GM21529 (cell line): ENCODE measurements around the gene TLR4.

Experiments used
- ATAC-seq: cut with Tn5 transposase; IDR thresholded peaks from one replicate; pipeline ENCODE4 v1.9.1; 2021; ENCODE audit not compliant: unreplicated experiment

Gene TLR4

DNA sequence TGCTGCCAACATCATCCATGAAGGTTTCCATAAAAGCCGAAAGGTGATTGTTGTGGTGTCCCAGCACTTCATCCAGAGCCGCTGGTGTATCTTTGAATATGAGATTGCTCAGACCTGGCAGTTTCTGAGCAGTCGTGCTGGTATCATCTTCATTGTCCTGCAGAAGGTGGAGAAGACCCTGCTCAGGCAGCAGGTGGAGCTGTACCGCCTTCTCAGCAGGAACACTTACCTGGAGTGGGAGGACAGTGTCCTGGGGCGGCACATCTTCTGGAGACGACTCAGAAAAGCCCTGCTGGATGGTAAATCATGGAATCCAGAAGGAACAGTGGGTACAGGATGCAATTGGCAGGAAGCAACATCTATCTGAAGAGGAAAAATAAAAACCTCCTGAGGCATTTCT lies 10.1 kb downstream of the TLR4 start:
- ATAC-seq, result no peak

DNA sequence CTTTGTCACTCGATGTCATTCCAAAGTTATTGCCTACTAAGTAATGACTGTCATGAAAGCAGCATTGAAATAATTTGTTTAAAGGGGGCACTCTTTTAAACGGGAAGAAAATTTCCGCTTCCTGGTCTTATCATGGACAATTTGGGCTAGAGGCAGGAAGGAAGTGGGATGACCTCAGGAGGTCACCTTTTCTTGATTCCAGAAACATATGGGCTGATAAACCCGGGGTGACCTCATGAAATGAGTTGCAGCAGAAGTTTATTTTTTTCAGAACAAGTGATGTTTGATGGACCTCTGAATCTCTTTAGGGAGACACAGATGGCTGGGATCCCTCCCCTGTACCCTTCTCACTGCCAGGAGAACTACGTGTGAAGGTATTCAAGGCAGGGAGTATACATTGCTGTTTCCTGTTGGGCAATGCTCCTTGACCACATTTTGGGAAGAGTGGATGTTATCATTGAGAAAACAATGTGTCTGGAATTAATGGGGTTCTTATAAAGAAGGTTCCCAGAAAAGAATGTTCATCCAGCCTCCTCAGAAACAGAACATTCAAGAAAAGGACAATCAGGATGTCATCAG lies 11.3 kb downstream of the TLR4 start:
- ATAC-seq, result no peak

DNA sequence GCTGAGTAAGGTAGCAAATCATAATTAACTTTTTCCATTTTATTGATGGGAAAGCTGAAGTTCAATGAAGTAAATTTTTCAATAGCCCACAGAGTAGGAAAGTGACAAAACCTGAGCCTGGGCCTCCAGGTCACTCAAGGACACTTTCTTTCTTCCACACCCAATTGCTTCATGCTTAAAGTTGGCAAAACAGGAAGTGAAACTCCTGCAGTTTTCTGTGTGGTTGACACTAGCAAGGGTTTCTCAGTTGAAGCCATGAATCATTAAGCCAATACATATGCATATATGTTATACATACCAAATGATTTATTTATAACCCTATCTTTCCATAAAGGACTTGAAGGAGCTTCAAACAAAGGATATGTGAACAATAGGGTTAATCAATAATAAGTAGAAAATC lies 13.9 kb downstream of the TLR4 start:
- ATAC-seq, result peak; percentile 99

DNA sequence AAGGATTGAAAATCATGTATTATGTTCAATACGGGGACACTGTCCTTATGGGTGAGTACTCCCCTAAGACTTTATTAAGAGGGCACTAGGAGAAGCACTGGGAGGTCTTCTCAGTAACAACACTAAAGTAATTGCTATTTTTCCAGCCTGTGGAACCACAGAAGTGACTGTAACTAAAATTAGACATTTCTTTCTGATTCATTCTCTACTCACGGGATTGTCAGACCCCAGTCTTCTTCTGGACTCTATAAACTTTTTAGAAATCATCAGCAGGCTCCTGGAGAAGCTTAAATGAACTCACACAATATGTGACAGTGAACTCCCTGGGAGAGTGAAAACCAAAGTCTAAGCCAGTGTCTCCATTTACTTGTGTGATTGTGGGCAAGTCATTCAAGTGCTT lies 14.5 kb downstream of the TLR4 start:
- no peak for ATAC-seq

DNA sequence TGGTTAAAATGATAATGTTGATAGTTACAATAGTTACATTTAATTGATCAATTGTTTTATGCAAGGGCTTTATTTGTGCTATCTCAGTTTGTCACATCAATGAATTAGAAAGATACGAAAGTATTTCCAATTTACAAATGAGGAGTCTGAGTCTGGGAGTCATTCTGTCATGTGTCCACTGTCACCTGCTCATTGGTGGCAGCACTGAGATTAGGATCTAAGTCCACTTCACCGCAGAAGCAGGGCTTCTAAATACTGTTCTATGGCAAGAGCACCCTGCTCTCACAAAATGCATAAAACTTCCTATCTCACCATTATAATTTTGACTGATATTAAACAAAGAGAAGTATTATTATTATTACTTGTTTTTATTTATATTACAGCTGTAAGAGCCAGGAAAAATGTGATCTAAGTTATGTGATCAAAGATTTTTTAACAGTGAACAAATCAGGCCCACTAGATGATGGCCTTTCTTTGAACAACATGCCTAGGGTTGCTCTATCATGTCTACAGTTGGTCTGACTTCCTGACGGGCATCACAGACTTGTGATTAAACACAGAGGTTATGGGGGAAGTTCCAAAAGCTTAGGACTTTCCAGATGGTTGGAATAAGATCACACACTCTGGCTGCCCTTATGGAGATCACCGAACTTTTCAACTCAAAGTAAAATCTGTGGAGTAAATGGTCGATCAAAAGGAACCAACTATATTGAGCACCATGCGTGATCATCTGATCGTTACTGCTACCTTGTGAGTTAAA lies 15.1 kb downstream of the TLR4 start:
- no peak for ATAC-seq

DNA sequence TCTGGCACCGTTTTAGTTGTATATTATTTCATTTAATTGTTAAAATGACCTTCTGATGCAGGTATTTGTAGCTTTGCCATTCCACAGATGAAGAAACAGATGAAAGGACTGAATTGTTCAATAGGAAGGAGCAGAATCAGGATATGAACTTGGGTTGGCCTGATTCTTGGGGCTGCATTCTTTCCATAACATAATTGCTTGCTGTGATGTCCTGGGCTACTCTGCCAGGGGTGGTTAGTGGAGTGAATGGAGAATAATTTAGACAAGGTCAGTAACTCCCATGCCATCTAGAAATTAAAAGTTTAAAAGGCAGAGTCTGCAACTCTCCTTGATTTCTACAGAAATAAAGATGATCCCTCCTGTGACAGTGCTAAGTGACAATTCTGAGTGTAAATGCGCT lies 15.9 kb downstream of the TLR4 start:
- no peak for ATAC-seq

DNA sequence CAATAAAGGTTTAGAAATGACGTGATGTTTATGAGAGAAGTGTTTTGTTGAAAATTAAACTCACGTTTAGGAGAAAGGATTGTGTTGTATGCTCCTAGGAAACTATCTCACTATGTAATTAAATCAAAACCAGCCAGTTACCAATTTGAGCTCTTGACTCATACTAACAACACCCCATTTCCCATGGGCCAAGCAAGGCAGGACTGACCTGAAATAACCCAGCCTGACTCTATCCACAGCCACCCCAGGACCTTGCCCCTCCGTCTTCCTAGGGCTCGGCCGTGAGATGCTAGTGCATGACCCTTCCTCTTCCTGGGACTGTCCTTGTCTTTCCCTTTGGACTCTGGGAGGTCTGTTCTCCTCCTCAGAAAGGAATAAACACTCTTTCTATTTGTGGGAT lies 16.4 kb downstream of the TLR4 start:
- no peak for ATAC-seq

DNA sequence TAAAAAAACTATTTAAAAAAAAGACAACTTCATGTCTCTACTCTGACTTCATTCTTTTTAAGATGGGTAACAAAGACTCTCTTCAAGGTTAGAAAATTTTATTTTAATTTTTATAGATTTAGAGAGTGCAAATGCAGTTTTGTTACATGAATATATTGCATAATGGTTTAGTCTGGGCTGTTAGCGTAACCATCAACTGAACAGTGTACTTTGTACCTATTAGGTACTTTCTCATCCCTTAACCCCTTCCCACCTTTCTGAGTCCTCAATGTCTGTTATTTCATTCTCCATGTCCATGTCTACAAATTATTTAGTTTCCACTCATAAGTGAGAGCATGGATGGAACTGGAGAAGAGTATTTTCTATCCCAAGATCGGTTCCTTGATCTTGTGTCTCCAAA lies 16.8 kb downstream of the TLR4 start:
- ATAC-seq, result no peak

DNA sequence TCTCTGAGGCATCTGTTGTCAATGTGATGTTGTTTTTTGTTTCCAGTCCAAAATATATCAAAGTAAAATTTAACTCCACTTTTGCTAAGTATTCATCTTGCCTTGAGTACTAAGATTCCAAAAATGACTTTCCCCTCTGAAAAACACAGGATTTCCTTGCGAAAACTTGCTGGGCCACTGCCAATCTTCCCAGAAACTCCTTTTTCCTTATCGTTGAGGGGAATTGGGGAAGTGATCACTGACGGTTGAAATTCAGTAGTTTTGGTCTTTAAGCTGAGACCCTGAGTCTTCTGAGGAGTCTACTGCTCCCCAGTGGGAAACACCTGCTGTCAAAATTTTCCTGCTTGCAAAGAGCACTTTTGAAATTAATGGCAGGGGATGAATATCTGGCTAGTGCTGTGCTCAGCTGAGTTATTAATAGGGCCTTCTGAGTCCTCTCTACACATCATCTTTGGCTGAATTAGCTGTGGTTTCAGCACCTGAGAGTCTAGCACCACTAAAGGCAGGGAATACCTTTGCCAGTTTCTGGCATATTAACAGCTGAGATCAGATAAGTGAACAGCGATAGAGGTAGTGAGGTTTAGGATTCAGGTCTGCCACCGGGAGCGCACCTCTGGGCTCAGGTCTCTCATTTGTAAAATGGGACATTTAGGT lies 18.0 kb downstream of the TLR4 start:
- ATAC-seq, result no peak

DNA sequence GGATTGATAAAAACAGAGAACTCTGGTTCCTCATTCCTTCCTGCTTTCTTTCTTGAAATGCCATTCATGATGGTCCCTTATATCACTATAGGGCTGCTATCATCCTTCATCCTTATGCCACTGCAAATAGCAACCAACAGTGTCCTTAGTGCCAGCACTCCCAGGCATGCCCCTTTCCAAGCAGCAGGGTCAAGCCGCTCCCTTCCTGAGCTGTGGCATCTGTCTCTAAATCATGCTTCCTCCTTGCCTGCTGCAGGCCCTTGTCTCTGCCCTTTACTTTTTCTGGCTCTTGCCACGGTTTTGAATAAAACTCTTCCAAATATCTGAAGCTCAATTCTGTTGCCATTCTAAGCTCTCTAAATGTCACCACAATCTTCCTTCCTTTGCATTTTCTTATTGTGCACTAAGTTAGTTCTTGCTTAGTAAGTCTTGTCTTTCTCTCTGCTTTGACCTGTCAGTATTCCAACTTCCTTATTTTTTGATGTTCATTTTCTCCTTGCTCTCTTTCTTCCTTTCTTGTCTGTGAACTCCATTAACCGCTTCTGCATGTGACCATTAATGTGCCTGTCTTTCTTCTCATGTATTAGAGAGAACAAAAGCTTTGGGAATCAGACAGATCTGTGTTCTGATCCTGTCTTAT lies 19.9 kb downstream of the TLR4 start:
- no peak for ATAC-seq

DNA sequence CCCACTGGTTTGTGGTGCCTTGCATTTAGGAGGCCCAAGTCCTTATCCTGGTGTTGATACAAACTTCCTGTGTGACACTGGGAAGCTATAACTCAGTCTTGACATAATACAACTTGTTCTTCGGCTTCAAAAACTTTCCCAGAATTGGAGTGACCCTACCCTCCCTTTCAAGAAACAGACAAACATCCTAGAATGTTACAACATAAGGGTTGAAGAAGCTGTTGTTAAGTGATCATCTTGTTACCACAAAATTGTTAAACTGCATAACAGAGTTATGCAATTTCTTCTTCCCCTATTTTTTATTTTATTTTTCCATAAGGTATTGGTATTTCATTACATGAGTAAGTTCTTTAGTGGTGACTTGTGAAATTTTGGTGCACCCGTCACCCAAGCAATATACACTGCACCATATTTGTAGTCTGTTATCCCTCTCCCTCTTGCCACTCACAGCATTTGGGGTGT lies 21.3 kb downstream of the TLR4 start:
- ATAC-seq, result no peak

DNA sequence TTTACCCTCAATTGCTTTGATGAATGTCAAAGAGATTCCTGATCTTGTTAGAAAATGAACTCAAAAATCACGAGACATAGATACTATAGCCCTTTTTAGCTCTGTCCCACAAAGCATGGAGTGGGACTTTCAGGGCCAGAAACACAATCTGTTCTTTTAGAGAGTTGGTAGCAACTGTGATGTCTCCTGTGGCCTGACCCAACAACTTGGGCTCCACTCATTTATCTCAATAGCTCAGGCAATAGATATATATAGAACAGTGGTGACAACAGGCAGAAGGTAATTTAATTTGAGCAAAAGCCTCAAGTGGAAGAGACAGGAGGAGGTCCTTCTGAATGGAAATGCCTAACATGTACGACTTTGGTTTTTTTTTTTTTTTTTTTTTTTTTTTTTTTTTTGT lies 25.2 kb downstream of the TLR4 start:
- no peak for ATAC-seq

DNA sequence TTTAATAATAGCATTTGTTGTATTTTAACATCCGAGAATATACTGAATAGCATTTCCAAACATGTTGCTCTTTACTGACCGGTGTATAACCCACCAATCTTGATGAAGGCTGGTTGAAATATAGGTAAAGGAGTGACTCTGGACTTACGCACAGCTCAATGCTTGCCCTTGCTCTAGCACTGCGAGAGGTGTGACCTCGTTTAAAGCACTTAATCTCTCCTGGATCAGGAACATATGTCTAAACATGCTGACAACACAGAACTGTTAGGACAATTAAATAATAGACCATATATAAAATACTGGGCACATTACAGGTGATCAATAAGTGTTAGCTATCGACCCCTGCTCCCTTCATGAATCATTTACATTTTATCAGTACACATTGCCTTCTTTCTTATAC lies 28.3 kb downstream of the TLR4 start:
- no peak for ATAC-seq

DNA sequence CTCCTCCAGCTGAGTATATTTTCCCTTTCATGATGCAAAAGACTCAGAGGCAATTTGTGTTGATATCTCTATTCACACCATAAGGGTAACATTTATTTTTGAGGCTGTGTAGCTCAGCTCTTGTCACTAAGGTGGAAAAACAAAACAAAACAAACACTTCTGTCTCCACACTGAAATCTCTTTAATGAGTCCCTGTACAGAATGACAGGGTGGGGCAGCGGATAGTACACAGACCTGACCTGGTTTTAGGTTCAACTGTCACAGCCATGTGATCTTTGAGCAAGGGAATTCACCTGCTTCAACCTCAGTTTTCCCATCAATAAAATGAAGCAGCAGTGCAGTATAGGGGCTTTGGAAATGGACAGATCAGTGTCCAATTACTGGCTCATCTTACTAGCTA lies 29.3 kb downstream of the TLR4 start:
- ATAC-seq, result no peak

DNA sequence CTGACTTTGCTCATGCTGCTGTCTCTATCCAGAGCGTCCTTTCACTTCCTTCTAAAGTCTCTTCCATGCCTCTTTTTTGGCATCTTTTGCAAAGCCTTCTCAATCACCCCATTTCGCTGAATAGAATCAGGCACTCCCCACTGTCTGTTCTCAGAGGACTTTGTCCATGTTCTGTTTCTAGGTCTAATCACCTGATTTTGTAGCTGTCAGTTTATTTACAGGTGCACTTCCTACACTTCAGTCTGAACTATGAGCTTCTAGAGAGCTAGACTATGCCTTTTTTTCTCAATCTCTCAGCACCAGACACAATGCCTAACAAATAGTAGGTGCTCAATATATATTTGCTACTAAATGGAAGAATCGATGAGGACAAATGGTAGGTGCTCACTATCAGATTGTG lies 29.9 kb downstream of the TLR4 start:
- ATAC-seq, result no peak

DNA sequence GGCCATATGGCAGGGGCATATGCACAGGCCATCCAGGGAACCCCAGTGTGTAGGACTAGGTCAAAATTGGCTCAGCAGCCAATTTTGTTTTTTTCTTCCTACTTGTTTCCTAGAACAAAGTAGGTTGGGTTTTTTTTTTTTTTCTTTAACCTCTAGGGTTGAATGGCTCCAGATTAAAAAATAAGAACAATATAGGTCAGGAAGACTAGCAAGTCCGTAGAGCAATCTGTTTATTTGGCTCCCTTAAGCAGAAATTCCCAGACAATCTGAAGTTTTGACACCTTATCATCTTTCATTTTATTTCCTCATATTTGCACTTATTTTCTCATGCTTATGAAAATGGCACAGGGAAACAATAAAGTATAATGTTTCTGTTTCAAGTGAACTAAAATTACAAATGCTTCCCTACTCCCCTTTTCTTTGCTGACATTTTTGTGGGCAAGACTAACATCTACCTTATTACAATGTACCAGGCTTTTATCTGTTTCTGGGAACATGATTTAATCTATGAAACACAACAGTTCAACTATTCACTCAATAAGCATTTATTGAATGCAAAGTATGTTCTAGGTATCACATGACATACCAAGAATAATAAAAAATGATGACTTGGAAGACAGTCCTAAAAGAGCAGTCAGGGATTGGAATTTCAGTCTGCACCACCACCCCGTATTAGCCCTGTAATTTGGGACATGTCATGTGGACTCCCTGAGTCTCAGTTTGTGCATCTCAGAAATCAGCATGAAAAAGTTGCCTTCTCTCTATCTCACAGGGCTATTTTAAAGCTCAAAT lies 30.5 kb downstream of the TLR4 start:
- no peak for ATAC-seq

DNA sequence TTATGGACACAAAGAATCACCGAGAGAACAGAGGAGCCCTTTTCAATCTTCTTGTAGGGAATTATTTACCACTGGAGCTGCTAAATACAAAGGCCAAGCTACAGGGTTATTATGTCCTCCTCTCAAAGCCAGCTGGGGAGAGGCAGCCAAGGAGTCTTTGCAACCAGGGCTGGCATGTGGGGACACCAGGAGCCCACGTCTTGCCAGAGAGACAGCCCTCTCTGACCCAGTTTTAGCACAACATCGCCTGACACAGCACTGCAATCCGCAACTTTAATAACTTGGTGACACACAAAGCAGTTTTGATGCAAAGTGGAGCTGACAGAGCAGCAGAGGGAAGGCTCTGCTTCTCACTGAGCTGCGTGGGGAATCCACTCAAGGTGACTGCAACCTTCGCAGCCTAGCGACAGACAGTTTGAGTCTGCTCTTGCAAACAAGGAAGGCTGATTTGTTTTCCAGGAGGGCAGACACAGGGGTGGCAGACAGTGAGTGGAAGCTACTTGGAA lies 33.6 kb downstream of the TLR4 start:
- no peak for ATAC-seq

DNA sequence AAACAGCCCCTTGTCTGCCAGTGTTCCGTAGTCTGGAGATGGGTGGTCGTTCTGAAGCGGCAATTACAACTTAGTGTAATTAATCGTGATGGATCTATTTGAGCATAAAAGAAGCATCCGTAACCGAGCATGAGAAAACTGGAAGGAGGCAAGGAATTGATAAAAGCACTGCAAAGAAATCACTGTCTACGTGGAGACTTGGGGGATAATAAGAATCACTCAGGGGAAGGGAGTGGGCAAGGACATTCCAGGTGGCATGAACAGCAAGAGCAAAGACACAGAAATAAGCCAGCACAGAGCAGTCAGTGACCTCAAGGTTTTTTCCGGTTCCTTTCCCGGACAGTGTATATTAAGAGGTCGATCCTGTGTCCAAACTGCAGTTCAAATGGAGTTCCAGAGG lies 35.0 kb downstream of the TLR4 start:
- no peak for ATAC-seq

DNA sequence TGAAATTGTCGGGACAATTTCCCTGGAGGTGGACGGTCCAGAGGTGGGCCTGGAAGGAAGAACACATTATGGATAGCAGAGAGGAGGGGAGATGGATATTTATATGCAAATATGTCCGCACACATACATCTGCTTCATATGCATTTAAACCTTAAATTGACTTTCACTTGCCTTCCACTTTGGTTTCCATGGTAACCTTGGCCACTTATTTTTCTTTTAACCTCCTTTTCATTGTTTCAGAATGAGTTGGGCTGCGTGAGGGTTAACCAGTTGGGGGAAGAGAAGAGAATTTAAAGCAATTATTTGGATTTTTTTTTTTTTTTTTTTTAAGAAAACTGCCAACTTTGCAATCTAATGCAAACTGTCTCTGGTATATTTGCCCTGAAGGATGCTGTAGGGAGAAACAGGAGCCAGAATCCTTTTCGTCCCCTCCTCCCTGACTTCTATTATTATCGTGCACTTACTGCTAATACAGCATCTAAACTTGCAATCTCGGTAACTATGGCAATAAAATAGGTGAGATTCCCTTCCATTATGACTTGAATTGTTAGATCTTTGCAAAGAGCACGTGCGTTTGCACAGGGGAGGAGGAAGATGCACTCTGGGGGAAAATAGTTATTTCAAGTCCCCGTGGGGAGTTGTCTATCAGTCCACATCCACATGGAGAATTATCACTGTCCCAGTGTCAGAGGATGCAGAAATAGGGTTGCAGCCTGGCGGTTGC lies 35.6 kb downstream of the TLR4 start:
- no peak for ATAC-seq

DNA sequence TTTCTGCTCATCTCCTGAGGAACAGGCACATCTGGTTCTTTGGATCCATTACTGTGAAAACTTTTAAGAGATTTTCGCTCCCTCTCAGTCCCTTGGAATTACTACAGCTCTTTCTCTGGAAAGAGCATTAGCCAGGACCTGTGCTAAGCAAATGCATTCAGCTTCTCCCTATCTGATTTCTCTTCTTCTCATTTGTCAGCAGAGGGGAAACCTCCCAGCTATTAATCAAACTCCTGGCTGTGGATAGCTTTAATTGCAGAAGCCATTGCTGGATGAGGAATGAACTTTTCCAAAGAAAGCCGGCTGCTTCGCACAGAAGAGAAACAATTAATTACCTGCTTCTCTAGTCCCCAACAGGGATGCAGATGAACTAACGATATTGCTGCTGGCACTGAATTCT lies 37.9 kb downstream of the TLR4 start:
- ATAC-seq, result no peak
